Measurements from ENCODE around the gene CEP85L. TPM values are rescaled to one million over a fixed set of nuclear protein-coding genes. Genes with fewer than 3 reads are reported as not detected.

CEP85L gene
- total RNA-seq, 4 donors from 2014 or later, result 12.6 to 16.2 (median 13.4) TPM

- H3K9me3 ChIP-seq, result peaks cover 0 to 8% (median 3%) of the 10 kb centered on the region in 4 donors
- H3K4me1 ChIP-seq, result peaks cover 8 to 19% (median 15%) of the 10 kb centered on the region in 4 donors
- H3K27me3 ChIP-seq, result no peaks in the 10 kb centered on the region
- no peaks in the 10 kb centered on the region for H3K36me3 ChIP-seq
- H3K27ac ChIP-seq (replicated peaks in 1 of 4), result no peak overlapping the region
- TF ChIP-seq POLR2A (IDR thresholded peaks at IDR 0.05; ENCODE audit: low read depth) (no peak), POLR2AphosphoS5 (IDR thresholded peaks at IDR 0.05) (no peak), EP300 (IDR thresholded peaks at IDR 0.05) (no peak)
- TF ChIP-seq, protein P1, sequence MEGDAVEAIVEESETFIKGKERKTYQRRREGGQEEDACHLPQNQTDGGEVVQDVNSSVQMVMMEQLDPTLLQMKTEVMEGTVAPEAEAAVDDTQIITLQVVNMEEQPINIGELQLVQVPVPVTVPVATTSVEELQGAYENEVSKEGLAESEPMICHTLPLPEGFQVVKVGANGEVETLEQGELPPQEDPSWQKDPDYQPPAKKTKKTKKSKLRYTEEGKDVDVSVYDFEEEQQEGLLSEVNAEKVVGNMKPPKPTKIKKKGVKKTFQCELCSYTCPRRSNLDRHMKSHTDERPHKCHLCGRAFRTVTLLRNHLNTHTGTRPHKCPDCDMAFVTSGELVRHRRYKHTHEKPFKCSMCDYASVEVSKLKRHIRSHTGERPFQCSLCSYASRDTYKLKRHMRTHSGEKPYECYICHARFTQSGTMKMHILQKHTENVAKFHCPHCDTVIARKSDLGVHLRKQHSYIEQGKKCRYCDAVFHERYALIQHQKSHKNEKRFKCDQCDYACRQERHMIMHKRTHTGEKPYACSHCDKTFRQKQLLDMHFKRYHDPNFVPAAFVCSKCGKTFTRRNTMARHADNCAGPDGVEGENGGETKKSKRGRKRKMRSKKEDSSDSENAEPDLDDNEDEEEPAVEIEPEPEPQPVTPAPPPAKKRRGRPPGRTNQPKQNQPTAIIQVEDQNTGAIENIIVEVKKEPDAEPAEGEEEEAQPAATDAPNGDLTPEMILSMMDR (IDR thresholded peaks at IDR 0.05), result no peak
- H3K4me3 ChIP-seq, result no peak overlapping the region
- no peak for DNase-seq (ENCODE audit: extremely low spot score)
- 96% methylated on average over 3 of the region's 3 CpGs for WGBS
- intact Hi-C loops (cut with DNase I), result loop anchor here (10.0 kb wide), 1 partner anchor 327 kb away; no protein-coding TSS in a partner anchor
These were observed 40.1 kb downstream of the CEP85L start for GRCh38 chr6:118611334-118611733.

DNA sequence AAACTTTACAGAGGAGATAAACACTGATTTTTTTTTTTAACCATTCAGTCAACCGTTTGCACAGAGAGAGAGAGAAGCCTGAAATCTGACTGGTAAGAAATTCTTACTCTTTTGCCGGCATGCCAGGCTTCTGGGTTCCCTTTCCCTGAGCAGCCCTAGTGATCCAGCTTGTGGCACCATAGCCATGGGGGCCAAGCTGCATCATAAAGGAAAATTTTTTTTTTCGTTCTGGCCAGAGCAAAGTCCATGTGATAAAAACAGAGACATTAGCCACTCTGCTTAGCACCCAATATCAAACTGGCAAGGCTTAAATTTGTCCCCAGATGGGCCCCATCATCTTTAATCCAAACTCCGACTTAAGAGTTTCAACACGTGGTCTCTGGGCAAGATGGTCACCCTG lies 44.5 kb downstream of the CEP85L start:
- DNase-seq (ENCODE audit: extremely low spot score), result no peak
- H3K36me3 ChIP-seq, result no peaks in the 10 kb centered on the region
- intact Hi-C loops (cut with DNase I), result no loop called here
- no peaks in the 10 kb centered on the region for H3K27me3 ChIP-seq
- no peak overlapping the region for H3K27ac ChIP-seq (replicated peaks in 1 of 4)
- TF ChIP-seq EP300 (IDR thresholded peaks at IDR 0.05) (no peak), POLR2A (IDR thresholded peaks at IDR 0.05; ENCODE audit: low read depth) (no peak), POLR2AphosphoS5 (IDR thresholded peaks at IDR 0.05) (no peak)
- TF ChIP-seq, protein P1 (IDR thresholded peaks at IDR 0.05), result no peak
- 61% methylated on average over 5 of the region's 5 CpGs for WGBS
- H3K9me3 ChIP-seq, result peaks cover 0 to 8% (median 3%) of the 10 kb centered on the region in 4 donors
- H3K4me1 ChIP-seq, result peaks cover 8 to 28% (median 18%) of the 10 kb centered on the region in 4 donors
- no peak overlapping the region for H3K4me3 ChIP-seq

DNA sequence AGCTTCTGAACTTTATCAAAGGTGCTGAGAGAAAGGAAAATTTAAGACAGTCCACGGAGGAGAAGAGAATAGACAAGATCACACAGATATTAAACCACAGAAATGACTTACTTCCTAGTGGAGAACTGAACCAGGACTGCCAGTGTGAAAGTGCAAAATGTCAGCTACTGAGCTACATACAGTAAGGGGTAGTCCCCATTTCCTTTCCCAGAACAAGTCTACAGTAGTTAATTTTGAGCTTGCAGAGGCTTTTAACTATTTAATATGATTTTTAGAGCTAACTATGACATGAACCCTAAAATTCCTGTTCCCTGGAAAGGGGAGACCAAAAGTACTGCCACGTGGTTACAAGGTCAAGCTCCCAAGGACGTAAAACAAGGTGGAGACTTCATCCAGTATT lies 45.1 kb downstream of the CEP85L start:
- 48% methylated on average over 3 of the region's 3 CpGs for WGBS
- Histone ChIP-seq H3K4me3 (no peak overlapping the region), H3K4me1 (peaks cover 8 to 28% (median 18%) of the 10 kb centered on the region in 4 donors), H3K36me3 (no peaks in the 10 kb centered on the region), H3K27me3 (no peaks in the 10 kb centered on the region), H3K9me3 (peaks cover 0 to 3% (median under 1%) of the 10 kb centered on the region in 4 donors), H3K27ac (replicated peaks in 1 of 4) (no peak overlapping the region)
- TF ChIP-seq POLR2A (IDR thresholded peaks at IDR 0.05; ENCODE audit: low read depth), result no peak
- peak; percentile 21 for DNase-seq (ENCODE audit: extremely low spot score)
- intact Hi-C loops (cut with DNase I), result no loop called here

GRCh38 chr6:118603372-118603771 lies 48.0 kb downstream of the CEP85L start:
- no peak overlapping the region for H3K4me3 ChIP-seq
- TF ChIP-seq POLR2A (IDR thresholded peaks at IDR 0.05; ENCODE audit: low read depth), result no peak
- no peak for TF ChIP-seq EP300 (IDR thresholded peaks at IDR 0.05)
- no peak for TF ChIP-seq POLR2AphosphoS5 (IDR thresholded peaks at IDR 0.05)
- TF ChIP-seq, protein P1 (IDR thresholded peaks at IDR 0.05), result no peak
- no peaks in the 10 kb centered on the region for H3K27me3 ChIP-seq
- peaks cover 8 to 28% (median 18%) of the 10 kb centered on the region in 4 donors for H3K4me1 ChIP-seq
- no peak for DNase-seq (ENCODE audit: extremely low spot score)
- no peaks in the 10 kb centered on the region for H3K36me3 ChIP-seq
- intact Hi-C loops (cut with DNase I), result no loop called here
- H3K9me3 ChIP-seq, result no peaks in the 10 kb centered on the region
- no peak overlapping the region for H3K27ac ChIP-seq (replicated peaks in 1 of 4)
- 100% methylated on average over 2 of the region's 2 CpGs for WGBS

DNA sequence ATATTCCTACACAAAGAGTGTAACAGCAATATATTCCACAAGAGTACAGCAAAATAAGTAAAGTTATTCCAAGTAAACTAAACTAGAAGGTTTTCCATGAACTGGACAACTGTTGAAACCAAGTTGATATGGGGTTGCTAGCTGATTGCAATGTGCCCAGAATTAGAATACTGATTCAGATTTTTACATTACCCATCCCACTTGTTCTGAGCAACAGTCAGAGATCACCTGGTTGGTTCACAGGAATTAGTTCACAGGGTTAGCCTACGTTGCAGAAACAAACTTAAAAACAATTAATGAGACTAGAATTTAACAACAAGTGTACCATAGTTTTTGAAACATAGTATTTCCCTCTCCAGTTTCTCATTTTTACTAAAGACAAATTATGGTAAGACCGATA lies 49.1 kb downstream of the CEP85L start:
- DNase-seq (ENCODE audit: extremely low spot score), result no peak
- intact Hi-C loops (cut with DNase I), result no loop called here
- no peak overlapping the region for H3K4me3 ChIP-seq
- H3K36me3 ChIP-seq, result no peaks in the 10 kb centered on the region
- H3K27me3 ChIP-seq, result no peaks in the 10 kb centered on the region
- TF ChIP-seq POLR2AphosphoS5 (IDR thresholded peaks at IDR 0.05) (no peak), POLR2A (IDR thresholded peaks at IDR 0.05; ENCODE audit: low read depth) (no peak), EP300 (IDR thresholded peaks at IDR 0.05) (no peak)
- TF ChIP-seq, protein P1 (IDR thresholded peaks at IDR 0.05), result no peak
- H3K4me1 ChIP-seq, result peaks cover 11 to 22% (median 15%) of the 10 kb centered on the region in 4 donors
- H3K27ac ChIP-seq (replicated peaks in 1 of 4), result no peak overlapping the region
- WGBS, result 100% methylated on average over 2 of the region's 2 CpGs
- H3K9me3 ChIP-seq, result no peaks in the 10 kb centered on the region
